H1 (cell line): Measurements from ENCODE around the gene HACD2.

Source experiments
- CTCF ChIP-seq, 3 experiments: IDR thresholded peaks; 1 replicate in 2 of 3; 2 replicates in 1 of 3; pipeline versions ENCODE4 v1.5.1 to v1.6.1; 2011; ENCODE audit warnings: low read length in 3 of 3, mild to moderate bottlenecking in 3 of 3, inconsistent platforms in 2 of 3, low read depth in 1 of 3, moderate library complexity in 1 of 3; ENCODE audit not compliant: insufficient read depth in 1 of 3; ENCODE audit errors: control extremely low read depth in 1 of 3
- HDAC6 ChIP-seq: IDR thresholded peaks from one replicate; pipeline ENCODE4 v1.7.1; 2012; ENCODE audit warnings: low read depth, mild to moderate bottlenecking, inconsistent platforms, low read length, moderate library complexity
- PHF8 ChIP-seq: fragments of 200-600 bp; sonication (generic); conservative IDR thresholded peaks from 2 replicates; pipeline ENCODE4 v1.7.1; 2012; ENCODE audit warnings: low read depth, mild to moderate bottlenecking, inconsistent platforms, low read length, moderate library complexity
- POLR2A ChIP-seq, 2 experiments: IDR thresholded peaks; 1 replicate in 1 of 2; 2 replicates in 1 of 2; pipeline ENCODE4 v1.6.1; 2011; ENCODE audit warnings: low read depth in 2 of 2, low read length in 2 of 2, mild to moderate bottlenecking in 2 of 2; ENCODE audit errors: control extremely low read depth in 1 of 2
- YY1 ChIP-seq: IDR thresholded peaks from 2 replicates; pipeline ENCODE4 v1.6.1; 2011; ENCODE audit warnings: low read depth, mild to moderate bottlenecking, low read length

- TF ChIP-seq YY1, result no peak
- TF ChIP-seq POLR2A (IDR thresholded peaks at IDR 0.05; ENCODE audit: control extremely low read depth in 1 of 2, low read depth in 2 of 2, low read length in 2 of 2), result no peak
- TF ChIP-seq HDAC6, result no peak
- no peak for TF ChIP-seq CTCF (IDR thresholded peaks at IDR 0.05; ENCODE audit: control extremely low read depth in 1 of 3, insufficient read depth in 1 of 3, low read depth in 1 of 3, low read length in 3 of 3)
- TF ChIP-seq PHF8, result no peak
Measured at GRCh38 chr3:123533554-123534159, 51.2 kb downstream of the HACD2 start.
